Suprapubic skin (tissue), 3 donors: ENCODE results near the gene PLA2G6.
"Not testable (repeated sequence)": the region's sequence is repeated elsewhere in the genome, so short reads cannot be mapped to it uniquely, and the experiment has no call there.

ENCODE experiments used
- EP300 ChIP-seq: sonication (generic); formaldehyde crosslinking; IDR thresholded peaks from one replicate; pipeline ENCODE4 v1.6.1; 2017; ENCODE audit warnings: antibody characterized with exemption
- TF ChIP-seq, protein P1 (sequence below), 2 donors: fragments of 200-600 bp in 1 of 2; fragments of 450-650 bp in 1 of 2; sonication (generic) in 1 of 2; IDR thresholded peaks; one replicate each; pipeline ENCODE4 v1.5.1; 2016 to 2019; ENCODE audit warnings: antibody characterized with exemption in 2 of 2, mild to moderate bottlenecking in 1 of 2, moderate library complexity in 1 of 2

DNA sequence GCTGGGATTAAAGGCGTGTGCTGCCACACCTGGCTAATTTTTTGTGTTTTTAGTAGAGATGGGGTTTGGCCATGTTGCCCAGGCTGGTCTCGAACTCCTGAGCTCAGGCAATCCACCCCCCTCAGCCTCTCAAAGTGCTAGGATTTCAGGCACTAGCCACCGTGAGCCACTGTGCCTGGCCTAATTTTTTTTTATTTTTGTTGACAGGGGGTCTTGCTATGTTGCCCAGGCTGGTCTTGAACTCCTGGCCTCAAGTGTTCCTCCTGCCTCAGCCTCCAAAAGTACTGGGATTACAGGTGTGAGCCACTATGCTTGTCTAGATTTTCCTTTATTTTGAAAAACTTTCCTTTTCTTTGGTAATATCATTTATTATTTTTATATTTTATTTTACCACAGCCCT, 35.5 kb downstream of the PLA2G6 start:
- TF ChIP-seq, protein P1, sequence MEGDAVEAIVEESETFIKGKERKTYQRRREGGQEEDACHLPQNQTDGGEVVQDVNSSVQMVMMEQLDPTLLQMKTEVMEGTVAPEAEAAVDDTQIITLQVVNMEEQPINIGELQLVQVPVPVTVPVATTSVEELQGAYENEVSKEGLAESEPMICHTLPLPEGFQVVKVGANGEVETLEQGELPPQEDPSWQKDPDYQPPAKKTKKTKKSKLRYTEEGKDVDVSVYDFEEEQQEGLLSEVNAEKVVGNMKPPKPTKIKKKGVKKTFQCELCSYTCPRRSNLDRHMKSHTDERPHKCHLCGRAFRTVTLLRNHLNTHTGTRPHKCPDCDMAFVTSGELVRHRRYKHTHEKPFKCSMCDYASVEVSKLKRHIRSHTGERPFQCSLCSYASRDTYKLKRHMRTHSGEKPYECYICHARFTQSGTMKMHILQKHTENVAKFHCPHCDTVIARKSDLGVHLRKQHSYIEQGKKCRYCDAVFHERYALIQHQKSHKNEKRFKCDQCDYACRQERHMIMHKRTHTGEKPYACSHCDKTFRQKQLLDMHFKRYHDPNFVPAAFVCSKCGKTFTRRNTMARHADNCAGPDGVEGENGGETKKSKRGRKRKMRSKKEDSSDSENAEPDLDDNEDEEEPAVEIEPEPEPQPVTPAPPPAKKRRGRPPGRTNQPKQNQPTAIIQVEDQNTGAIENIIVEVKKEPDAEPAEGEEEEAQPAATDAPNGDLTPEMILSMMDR (IDR thresholded peaks at IDR 0.05) = not testable (repeated sequence)
- TF ChIP-seq EP300 = not testable (repeated sequence)
